Body of pancreas (tissue), 4 donors: ENCODE data around the gene DLGAP1. TPM values are rescaled to one million over a fixed set of nuclear protein-coding genes. Genes with fewer than 3 reads are reported as not detected.

Source experiments
- ATAC-seq: fragments of 150-250 bp; one replicate; pipeline ENCODE4 v1.9.1; 2016
- DNase-seq, 4 donors: peaks; one replicate each; pipeline ENCODE4 v3.0.0-alpha.2; 2019
- H3K27ac ChIP-seq, 4 donors: fragments of 200-600 bp; sonication (generic); 1 replicate in 3 of 4; 2 replicates in 1 of 4; pipeline versions ENCODE4 v1.5.1 to v1.6.1; 2016 to 2019; ENCODE audit warnings: mild to moderate bottlenecking in 1 of 4, mixed read lengths in 1 of 4, moderate library complexity in 1 of 4
- H3K27me3 ChIP-seq, 2 donors: fragments of 200-600 bp; sonication (generic); one replicate each; pipeline ENCODE4 v1.6.0; 2016; ENCODE audit warnings: mild to moderate bottlenecking in 1 of 2
- H3K36me3 ChIP-seq, 2 donors: fragments of 200-600 bp; sonication (generic); replicated peaks in 1 of 2; 2 replicates each; pipeline ENCODE4 v1.5.1; 2016; ENCODE audit warnings: low read depth in 2 of 2; ENCODE audit not compliant: insufficient read depth in 1 of 2
- H3K4me1 ChIP-seq: fragments of 200-600 bp; sonication (generic); one replicate; pipeline ENCODE4 v1.6.0; 2016
- H3K4me3 ChIP-seq, 2 donors: fragments of 200-600 bp; sonication (generic); 1 replicate in 1 of 2; 2 replicates in 1 of 2; pipeline ENCODE4 v1.5.1; 2016 to 2019
- H3K9me3 ChIP-seq, 3 donors: fragments of 200-600 bp; sonication (generic); 1 replicate in 2 of 3; 2 replicates in 1 of 3; pipeline ENCODE4 v1.5.1; 2016
- POLR2A ChIP-seq, 3 donors: fragments of 450-650 bp; IDR thresholded peaks; one replicate each; pipeline ENCODE4 v1.6.1; 2016; ENCODE audit warnings: antibody characterized with exemption in 3 of 3, mild to moderate bottlenecking in 2 of 3
- WGBS, 2 donors: methylation state at CpG; one replicate each; pipeline ENCODE4 v1.1.5; 2017; 5-methylcytosine and 5-hydroxymethylcytosine counted together
- intact Hi-C: fragments of 100-400 bp; cut with DNase I; formaldehyde crosslinking; loops from one replicate; pipeline ENCODE4 v1.15.1; 2023
- total RNA-seq, 2 donors: library from RNA; depleted of rRNA; stranded (reverse); fragments of >200 nt; gene quantifications; one replicate each; pipeline ENCODE4 v1.1.0, GENCODE V29; 2016
- TF ChIP-seq, protein P1 (sequence below), 7 experiments: fragments of 450-650 bp in 4 of 7; fragments of 200-600 bp in 3 of 7; sonication (generic) in 3 of 7; IDR thresholded peaks; one replicate each; pipeline ENCODE4 v1.5.1; 2016 to 2019; ENCODE audit warnings: antibody characterized with exemption in 7 of 7

Gene DLGAP1
- total RNA-seq, 2 donors from 2014 or later, result 0.52 to 7.9 TPM

DNA sequence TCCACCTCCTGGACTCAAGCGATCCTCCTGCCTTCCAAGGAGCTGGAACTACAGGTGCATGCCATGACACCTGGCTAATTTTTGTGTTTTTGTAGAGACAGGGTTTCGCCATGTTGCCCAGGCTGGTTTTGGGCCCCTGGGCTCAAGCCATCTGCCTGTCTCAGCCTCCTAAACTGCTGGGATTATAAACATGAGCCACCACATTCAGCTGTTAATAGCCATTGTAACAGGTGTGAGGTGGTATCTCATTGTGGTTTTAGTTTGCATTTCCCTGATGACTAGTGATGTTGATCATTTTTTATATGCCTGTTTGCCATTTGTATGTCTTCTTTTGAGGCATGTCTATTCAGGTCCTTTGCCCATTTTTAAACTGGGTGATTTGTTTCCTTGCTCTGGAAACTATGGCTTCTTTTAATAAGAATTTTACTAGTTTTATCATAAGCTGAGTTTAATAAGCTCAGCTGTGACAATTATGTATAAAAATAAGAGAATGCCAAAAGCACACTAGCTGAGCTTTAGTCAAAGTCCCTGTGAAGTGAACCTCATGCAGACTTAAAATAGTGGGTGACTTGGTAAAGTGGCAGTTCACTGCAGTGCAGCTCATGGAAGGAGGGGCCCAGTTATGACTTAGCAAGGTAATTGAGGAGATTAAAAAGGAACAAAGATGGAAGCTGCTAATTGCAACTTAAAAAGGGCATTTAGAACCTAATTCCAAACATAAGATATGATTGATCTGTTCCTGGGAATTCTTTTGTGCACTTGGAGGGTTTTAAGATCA lies 540.1 kb downstream of the DLGAP1 start:
- Histone ChIP-seq H3K4me1 (no peaks in the 10 kb centered on the region), H3K36me3 (no peaks in the 10 kb centered on the region), H3K27me3 (no peaks in the 10 kb centered on the region), H3K9me3 (no peaks in the 10 kb centered on the region), H3K27ac (no peak overlapping the region), H3K4me3 (no peak overlapping the region)
- no peak for DNase-seq
- no peak for TF ChIP-seq POLR2A (IDR thresholded peaks at IDR 0.05)
- TF ChIP-seq, protein P1, sequence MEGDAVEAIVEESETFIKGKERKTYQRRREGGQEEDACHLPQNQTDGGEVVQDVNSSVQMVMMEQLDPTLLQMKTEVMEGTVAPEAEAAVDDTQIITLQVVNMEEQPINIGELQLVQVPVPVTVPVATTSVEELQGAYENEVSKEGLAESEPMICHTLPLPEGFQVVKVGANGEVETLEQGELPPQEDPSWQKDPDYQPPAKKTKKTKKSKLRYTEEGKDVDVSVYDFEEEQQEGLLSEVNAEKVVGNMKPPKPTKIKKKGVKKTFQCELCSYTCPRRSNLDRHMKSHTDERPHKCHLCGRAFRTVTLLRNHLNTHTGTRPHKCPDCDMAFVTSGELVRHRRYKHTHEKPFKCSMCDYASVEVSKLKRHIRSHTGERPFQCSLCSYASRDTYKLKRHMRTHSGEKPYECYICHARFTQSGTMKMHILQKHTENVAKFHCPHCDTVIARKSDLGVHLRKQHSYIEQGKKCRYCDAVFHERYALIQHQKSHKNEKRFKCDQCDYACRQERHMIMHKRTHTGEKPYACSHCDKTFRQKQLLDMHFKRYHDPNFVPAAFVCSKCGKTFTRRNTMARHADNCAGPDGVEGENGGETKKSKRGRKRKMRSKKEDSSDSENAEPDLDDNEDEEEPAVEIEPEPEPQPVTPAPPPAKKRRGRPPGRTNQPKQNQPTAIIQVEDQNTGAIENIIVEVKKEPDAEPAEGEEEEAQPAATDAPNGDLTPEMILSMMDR (IDR thresholded peaks at IDR 0.05), result no peak
- 83 to 87% methylated on average over 2 of the region's 2 CpGs for WGBS, 2 donors
- no peak for ATAC-seq
- intact Hi-C loops, result no loop called here

GRCh38 chr18:3914109-3914508 lies 541.0 kb downstream of the DLGAP1 start:
- no peak overlapping the region for H3K27ac ChIP-seq
- ATAC-seq, result no peak
- H3K36me3 ChIP-seq, result no peaks in the 10 kb centered on the region
- DNase-seq, result no peak
- no peak for TF ChIP-seq POLR2A (IDR thresholded peaks at IDR 0.05)
- TF ChIP-seq, protein P1 (IDR thresholded peaks at IDR 0.05), result no peak
- H3K4me3 ChIP-seq, result no peak overlapping the region
- no peaks in the 10 kb centered on the region for H3K4me1 ChIP-seq
- intact Hi-C loops, result no loop called here
- WGBS, 2 donors, result 60% methylated on average over 3 of the region's 3 CpGs
- no peaks in the 10 kb centered on the region for H3K27me3 ChIP-seq
- no peaks in the 10 kb centered on the region for H3K9me3 ChIP-seq

GRCh38 chr18:3912705-3913104 lies 542.4 kb downstream of the DLGAP1 start:
- 85 to 93% methylated on average over 1 of the region's 1 CpG for WGBS, 2 donors
- ATAC-seq, result no peak
- H3K36me3 ChIP-seq, result no peaks in the 10 kb centered on the region

DNA sequence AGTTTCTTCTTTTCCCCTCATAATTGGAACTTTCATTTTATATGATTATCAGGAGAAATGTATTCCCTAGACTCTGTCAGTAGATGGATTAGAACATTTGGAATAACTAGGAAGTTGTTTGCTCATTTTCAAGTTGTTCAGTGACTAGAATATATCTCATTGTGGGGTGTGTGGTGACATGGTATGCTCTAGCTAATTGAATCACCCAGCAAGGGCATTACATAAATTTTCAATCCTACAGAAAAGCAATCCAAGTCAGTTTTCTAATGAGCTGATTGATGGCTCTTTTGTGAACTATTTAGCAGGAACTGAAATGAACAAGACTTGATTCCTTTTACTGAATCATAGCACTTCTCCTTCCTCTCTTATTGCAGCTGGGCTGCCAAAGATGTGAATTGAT lies 543.7 kb downstream of the DLGAP1 start:
- Histone ChIP-seq H3K27ac (no peak overlapping the region), H3K4me1 (no peaks in the 10 kb centered on the region), H3K4me3 (no peak overlapping the region), H3K36me3 (no peaks in the 10 kb centered on the region), H3K27me3 (no peaks in the 10 kb centered on the region), H3K9me3 (no peaks in the 10 kb centered on the region)
- intact Hi-C loops, result no loop called here
- ATAC-seq (no peak), DNase-seq (no peak)
- no peak for TF ChIP-seq POLR2A (IDR thresholded peaks at IDR 0.05)
- TF ChIP-seq, protein P1 (IDR thresholded peaks at IDR 0.05), result no peak

More at GRCh38 chr18:3912705-3913104, 542.4 kb downstream of the DLGAP1 start:
- Histone ChIP-seq H3K4me1 (no peaks in the 10 kb centered on the region), H3K27me3 (no peaks in the 10 kb centered on the region), H3K4me3 (no peak overlapping the region), H3K9me3 (no peaks in the 10 kb centered on the region), H3K27ac (no peak overlapping the region)
- TF ChIP-seq, protein P1 (IDR thresholded peaks at IDR 0.05), result no peak
- TF ChIP-seq POLR2A (IDR thresholded peaks at IDR 0.05), result no peak
- intact Hi-C loops, result no loop called here
- no peak for DNase-seq

DNA sequence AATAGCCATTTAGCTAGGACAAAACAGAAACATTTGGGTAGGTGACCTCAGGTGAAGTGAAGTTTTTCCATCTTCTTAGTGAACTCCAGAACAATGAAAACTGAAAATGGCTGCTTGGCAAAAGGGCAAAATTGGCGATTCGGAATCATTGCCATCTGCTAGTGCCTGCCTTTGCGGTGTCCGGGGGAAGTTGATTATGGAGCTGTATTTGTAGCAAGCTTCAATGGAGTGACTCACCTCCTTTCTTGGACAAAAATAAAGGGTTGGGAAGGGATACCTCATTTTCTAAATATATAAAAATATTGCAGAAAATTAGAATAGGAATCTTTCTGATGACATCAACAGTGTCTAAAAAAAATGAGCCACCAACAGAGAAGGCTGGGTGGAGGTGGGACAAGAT lies 544.6 kb downstream of the DLGAP1 start:
- Histone ChIP-seq H3K27ac (no peak overlapping the region), H3K27me3 (no peaks in the 10 kb centered on the region), H3K4me3 (no peak overlapping the region), H3K36me3 (no peaks in the 10 kb centered on the region), H3K4me1 (no peaks in the 10 kb centered on the region), H3K9me3 (no peaks in the 10 kb centered on the region)
- DNase-seq (no peak), ATAC-seq (no peak)
- TF ChIP-seq, protein P1 (IDR thresholded peaks at IDR 0.05), result no peak
- TF ChIP-seq POLR2A (IDR thresholded peaks at IDR 0.05), result no peak
- WGBS, 2 donors, result 90 to 96% methylated on average over 4 of the region's 4 CpGs
- intact Hi-C loops, result no loop called here
